GM18520 (cell line): ENCODE data around the gene BDNF.
"Not testable (repeated sequence)": the region's sequence is repeated elsewhere in the genome, so short reads cannot be mapped to it uniquely, and the experiment has no call there.

Source experiments
- ATAC-seq: cut with Tn5 transposase; IDR thresholded peaks from one replicate; pipeline ENCODE4 v1.9.1; 2021; ENCODE audit not compliant: unreplicated experiment

Gene BDNF

GRCh38 chr11:27700351-27701301, at the start of gene BDNF:
Gene BDNF (minus strand): TSS chr11:27700455. CDS start chr11:27658564, 41,891 bp downstream.
- no peak for ATAC-seq

- no peak for ATAC-seq
Observed at GRCh38 chr11:27740362-27741013, 40.2 kb upstream of the BDNF start.

GRCh38 chr11:27735281-27735680, 35.0 kb upstream of the BDNF start:
- ATAC-seq: no peak

- not testable (repeated sequence) for ATAC-seq
Observed at GRCh38 chr11:27731803-27732202, 31.5 kb upstream of the BDNF start.

GRCh38 chr11:27726981-27727380, 26.7 kb upstream of the BDNF start:
- no peak for ATAC-seq

GRCh38 chr11:27723687-27724086, 23.4 kb upstream of the BDNF start:
- no peak for ATAC-seq

GRCh38 chr11:27722953-27723344, 22.7 kb upstream of the BDNF start:
- ATAC-seq: no peak

- ATAC-seq: no peak
Observed at GRCh38 chr11:27722117-27722952, 22.1 kb upstream of the BDNF start.

- ATAC-seq: no peak
Observed at GRCh38 chr11:27721264-27722116, 21.2 kb upstream of the BDNF start.

GRCh38 chr11:27720277-27720830, 20.1 kb upstream of the BDNF start:
- ATAC-seq: no peak

- no peak for ATAC-seq
Observed at GRCh38 chr11:27719546-27719925, 19.3 kb upstream of the BDNF start.

- ATAC-seq: no peak
Observed at GRCh38 chr11:27718863-27719545, 18.7 kb upstream of the BDNF start.

GRCh38 chr11:27718346-27718862, 18.1 kb upstream of the BDNF start:
- no peak for ATAC-seq

GRCh38 chr11:27717801-27718229, 17.6 kb upstream of the BDNF start:
- no peak for ATAC-seq

GRCh38 chr11:27717377-27717776, 17.1 kb upstream of the BDNF start:
- no peak for ATAC-seq

GRCh38 chr11:27716835-27717234, 16.6 kb upstream of the BDNF start:
- ATAC-seq: no peak

GRCh38 chr11:27716216-27716615, 16.0 kb upstream of the BDNF start:
- ATAC-seq: no peak

- ATAC-seq: no peak
Observed at GRCh38 chr11:27711725-27712124, 11.5 kb upstream of the BDNF start.

GRCh38 chr11:27710536-27710935, 10.3 kb upstream of the BDNF start:
- ATAC-seq: no peak
